AG10803 (cell line): ENCODE measurements around the gene HEPN1.
A peak's percentile ranks its signal among the peaks of the same experiment; 100 is the strongest.

Experiments used
- DNase-seq: peaks from one replicate; pipeline ENCODE4 v3.0.0; 2010; ENCODE audit warnings: low read depth
- H3K4me3 ChIP-seq: 2 replicates; pipeline ENCODE4 v1.5.1; 2011; ENCODE audit warnings: mild to moderate bottlenecking, low read length, control low read depth
- TF ChIP-seq, protein P1 (sequence below): conservative IDR thresholded peaks from 2 replicates; pipeline ENCODE4 v1.5.1; 2011; ENCODE audit warnings: mild to moderate bottlenecking, low read length, control low read depth, inconsistent platforms

Gene HEPN1

DNA sequence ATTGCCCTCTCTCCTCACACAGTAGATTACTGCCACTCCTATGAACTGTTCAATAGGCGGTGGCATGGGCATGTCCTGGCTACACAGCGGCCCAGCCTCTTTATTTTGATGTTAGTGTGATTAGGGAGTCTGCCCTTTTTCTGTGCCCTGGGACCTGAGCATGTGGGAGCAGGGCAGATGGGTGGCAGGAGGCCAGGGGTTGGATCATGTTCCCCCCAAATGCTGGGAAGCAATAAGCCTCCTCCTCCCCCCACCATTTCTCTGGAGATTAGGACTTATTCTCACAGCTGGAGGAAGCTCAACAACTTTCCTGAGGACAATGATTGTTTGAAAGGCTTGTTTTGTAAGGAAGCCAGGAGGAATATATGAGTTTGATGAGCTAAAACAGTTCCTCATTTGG is 848 bp downstream of the HEPN1 start:
- DNase-seq = no peak
- no peak overlapping the region for H3K4me3 ChIP-seq
- TF ChIP-seq, protein P1, sequence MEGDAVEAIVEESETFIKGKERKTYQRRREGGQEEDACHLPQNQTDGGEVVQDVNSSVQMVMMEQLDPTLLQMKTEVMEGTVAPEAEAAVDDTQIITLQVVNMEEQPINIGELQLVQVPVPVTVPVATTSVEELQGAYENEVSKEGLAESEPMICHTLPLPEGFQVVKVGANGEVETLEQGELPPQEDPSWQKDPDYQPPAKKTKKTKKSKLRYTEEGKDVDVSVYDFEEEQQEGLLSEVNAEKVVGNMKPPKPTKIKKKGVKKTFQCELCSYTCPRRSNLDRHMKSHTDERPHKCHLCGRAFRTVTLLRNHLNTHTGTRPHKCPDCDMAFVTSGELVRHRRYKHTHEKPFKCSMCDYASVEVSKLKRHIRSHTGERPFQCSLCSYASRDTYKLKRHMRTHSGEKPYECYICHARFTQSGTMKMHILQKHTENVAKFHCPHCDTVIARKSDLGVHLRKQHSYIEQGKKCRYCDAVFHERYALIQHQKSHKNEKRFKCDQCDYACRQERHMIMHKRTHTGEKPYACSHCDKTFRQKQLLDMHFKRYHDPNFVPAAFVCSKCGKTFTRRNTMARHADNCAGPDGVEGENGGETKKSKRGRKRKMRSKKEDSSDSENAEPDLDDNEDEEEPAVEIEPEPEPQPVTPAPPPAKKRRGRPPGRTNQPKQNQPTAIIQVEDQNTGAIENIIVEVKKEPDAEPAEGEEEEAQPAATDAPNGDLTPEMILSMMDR = no peak

DNA sequence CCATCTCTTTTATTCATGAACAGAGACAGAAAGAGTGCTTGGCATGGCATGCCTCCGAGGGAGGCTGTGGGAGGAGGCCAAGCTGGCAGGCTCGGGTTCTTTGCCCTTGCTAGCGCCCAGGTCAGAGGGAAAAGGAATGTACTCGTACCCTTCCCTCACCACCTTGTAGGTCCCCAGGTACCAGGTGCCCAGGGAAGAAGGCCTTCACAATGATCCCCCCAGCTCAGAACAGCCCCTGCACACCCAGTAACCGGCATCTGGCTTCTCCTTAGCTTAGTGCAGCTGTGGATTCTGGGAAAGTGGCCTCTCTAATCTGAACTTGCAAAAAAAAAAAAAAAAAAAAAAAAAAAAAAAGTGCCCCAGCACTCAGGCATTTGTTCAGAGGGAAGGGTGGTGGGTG is 1.3 kb downstream of the HEPN1 start:
- H3K4me3 ChIP-seq = no peak overlapping the region
- TF ChIP-seq, protein P1 = no peak
- no peak for DNase-seq

DNA sequence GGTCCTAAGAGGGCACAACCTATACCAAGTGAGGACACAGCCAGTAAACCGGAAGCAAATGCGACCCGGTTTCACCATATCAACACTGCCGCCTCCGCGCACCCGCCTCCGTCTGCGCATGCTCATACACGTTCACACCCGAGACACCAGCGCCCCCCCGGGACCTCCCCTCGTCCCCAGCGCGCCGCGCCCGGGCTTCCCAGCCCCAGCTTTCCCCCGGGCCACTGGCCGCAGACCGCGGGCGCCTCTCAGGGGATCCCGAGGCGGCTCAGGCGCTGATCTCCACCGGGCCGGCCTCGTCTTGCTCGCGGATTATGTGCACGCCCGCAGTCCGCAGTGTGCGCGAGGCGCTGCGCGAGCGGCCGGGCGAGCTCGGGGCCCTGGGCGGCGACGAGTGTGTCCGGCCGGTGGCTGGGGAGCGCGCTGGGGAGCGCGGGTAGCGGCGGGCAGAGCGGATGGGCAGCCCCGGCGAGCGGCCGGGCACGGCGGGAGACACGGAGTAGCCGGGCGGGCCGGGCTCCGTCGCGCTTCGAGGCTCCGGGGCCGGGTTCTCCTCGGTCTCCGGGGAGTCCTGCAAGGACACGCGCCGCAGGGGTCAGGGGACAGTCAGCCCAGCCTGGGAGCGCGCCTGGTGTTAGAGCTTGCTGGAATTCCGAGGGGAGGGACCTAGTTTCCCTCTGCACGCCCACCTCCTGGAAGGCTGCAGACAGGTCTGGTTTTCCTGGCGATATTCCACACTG is 2.0 kb downstream of the HEPN1 start:
- DNase-seq = peak; percentile 56
- TF ChIP-seq, protein P1 = no peak
- H3K4me3 ChIP-seq = peak overlapping the region; percentile 37

DNA sequence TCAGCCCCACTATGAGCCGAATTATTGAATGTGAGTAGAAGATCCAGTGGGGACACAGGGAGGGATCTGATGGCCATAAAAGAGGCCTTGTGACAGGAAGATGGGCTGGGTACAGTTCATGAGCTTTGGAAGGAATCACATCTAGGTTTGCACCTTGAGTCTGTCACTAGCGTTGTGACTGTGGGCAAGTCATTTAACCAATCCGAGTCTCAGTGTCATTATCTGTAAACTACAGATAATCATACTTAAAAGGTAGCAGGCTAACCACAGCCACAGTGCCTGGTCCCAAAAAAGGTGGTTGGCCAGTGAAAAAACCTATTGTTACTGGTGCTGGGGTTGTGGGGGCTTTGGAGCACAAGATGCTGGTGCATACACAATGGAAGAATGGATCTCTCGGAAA is 3.8 kb downstream of the HEPN1 start:
- H3K4me3 ChIP-seq = no peak overlapping the region
- TF ChIP-seq, protein P1 = no peak
- no peak for DNase-seq

DNA sequence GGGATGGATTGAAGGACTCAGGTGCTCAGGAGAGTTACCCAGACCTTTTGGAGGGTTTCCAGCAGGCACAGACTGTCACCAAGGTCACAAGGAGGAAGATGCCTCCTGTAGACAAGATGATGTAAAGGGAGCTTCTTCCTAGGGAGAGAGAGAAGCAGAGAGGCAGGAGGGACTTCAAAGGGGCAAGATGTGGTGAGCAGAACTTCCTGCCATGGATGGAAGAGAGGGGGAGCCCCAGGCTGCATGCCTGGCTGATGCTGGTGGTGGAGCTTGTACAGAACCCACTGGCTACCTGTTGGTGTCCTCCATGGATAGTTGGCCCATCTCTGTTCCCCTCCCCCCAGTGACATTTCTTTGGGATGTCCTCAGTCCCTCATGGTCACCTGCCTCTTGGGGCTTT is 4.2 kb downstream of the HEPN1 start:
- TF ChIP-seq, protein P1 = no peak
- H3K4me3 ChIP-seq = no peak overlapping the region
- no peak for DNase-seq

DNA sequence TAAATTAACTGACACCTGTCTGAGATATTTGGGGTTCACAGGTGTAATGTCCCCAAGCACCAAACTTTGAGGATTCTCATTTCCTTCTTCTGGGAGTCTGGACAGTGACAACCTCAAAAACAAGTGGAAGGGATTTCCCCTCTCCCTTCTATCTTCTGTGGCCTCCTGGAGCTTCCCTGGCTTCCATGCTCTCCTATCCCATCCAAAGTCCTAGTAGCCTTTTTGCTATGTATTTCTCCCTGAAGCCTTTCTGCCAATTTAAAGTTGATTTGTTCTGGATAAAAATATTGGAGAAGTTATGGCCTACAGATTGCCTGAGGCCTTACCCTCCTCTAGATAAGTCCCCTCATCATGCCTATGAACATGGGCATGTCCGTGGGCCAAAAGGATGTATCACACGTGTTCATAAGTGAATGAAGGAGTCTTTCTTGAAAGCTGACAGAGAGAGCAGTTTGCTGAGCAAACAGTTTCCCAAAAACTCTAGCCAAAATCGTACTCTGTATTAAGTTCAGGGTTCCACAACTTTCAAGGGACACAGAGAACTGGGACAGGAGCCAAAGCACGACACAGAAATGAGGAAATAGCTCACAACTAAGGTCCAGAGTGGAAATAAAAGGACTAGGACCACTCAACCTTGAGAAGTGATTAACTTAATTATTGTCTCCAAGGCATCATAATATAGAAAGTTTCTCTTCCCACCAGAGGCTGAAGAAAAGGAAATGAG is 10.1 kb downstream of the HEPN1 start:
- DNase-seq = no peak
- TF ChIP-seq, protein P1 = no peak
- H3K4me3 ChIP-seq = no peak overlapping the region

DNA sequence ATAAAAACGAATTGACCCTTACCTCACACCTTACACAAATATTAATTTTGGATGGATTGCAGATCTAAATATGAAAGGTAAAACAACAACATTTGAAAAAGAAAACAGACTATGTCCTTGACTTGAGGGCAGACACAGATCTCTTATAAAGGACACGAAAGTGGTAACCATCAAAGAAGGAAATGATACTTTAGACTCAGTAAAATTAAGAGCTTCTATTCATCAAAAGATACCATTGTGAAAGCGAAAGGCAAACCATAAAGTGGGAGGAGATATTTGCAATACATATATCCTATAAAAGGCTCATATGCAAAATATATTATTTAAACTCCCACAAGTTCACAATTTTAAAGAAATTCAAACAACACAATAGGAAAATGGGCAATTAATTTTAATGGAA is 11.7 kb downstream of the HEPN1 start:
- DNase-seq = no peak
- TF ChIP-seq, protein P1 = no peak

More for the DNA sequence above, 11.7 kb downstream of the HEPN1 start:
- no peak overlapping the region for H3K4me3 ChIP-seq
